Measurements from ENCODE around the gene ERCC6L2. TPM values are rescaled to one million over a fixed set of nuclear protein-coding genes. Genes with fewer than 3 reads are reported as not detected.

Gene ERCC6L2
- total and polyA plus RNA-seq, 2 donors (not counting 1 experiment from before 2014, with no cell fraction given), result 10.1 to 52.0 TPM

- H4K20me1 ChIP-seq (ENCODE audit: control insufficient read depth, insufficient read depth, low read length, poor library complexity, severe bottlenecking), result no peaks in the 10 kb centered on the region
- 100% methylated on average over 1 of the region's 3 CpGs for WGBS (ENCODE audit: insufficient coverage)
- no peak for TF ChIP-seq EZH2 (IDR thresholded peaks at IDR 0.05; ENCODE audit: borderline replicate concordance, insufficient read depth, low read depth, low read length, poor library complexity, severe bottlenecking)
- TF ChIP-seq, protein P1, sequence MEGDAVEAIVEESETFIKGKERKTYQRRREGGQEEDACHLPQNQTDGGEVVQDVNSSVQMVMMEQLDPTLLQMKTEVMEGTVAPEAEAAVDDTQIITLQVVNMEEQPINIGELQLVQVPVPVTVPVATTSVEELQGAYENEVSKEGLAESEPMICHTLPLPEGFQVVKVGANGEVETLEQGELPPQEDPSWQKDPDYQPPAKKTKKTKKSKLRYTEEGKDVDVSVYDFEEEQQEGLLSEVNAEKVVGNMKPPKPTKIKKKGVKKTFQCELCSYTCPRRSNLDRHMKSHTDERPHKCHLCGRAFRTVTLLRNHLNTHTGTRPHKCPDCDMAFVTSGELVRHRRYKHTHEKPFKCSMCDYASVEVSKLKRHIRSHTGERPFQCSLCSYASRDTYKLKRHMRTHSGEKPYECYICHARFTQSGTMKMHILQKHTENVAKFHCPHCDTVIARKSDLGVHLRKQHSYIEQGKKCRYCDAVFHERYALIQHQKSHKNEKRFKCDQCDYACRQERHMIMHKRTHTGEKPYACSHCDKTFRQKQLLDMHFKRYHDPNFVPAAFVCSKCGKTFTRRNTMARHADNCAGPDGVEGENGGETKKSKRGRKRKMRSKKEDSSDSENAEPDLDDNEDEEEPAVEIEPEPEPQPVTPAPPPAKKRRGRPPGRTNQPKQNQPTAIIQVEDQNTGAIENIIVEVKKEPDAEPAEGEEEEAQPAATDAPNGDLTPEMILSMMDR (IDR thresholded peaks at IDR 0.05), result no peak
- H3K36me3 ChIP-seq (replicated peaks in 1 of 2; ENCODE audit: control extremely low read depth in 1 of 2, control insufficient read depth in 1 of 2, extremely low read depth in 1 of 2, insufficient read depth in 2 of 2, low read length in 1 of 2), result peaks cover 0 to 14% of the 10 kb centered on the region in 2 experiments
- H3K79me2 ChIP-seq (ENCODE audit: control insufficient read depth, insufficient read depth, low read length), result no peaks in the 10 kb centered on the region
- DNase-seq (no peak), ATAC-seq (ENCODE audit: low read depth) (no peak)
- Mint-ChIP-seq H3K27ac (no peak overlapping the region), H3K27me3 (no peaks in the 10 kb centered on the region), H3K4me1 (no peaks in the 10 kb centered on the region), H3K9me3 (ENCODE audit: insufficient read depth) (peaks cover 2% of the 10 kb centered on the region), H3K4me3 (no peak overlapping the region)
- H3K9ac ChIP-seq (ENCODE audit: low read length), result no peak overlapping the region
- intact Hi-C loops (cut with micrococcal nuclease), result no loop called here
- no peak overlapping the region for H3K27ac ChIP-seq (ENCODE audit: low read length in 2 of 2)
- no peak overlapping the region for H3K4me2 ChIP-seq (replicated peaks; ENCODE audit: low read depth, low read length, poor library complexity, severe bottlenecking)
- no peaks in the 10 kb centered on the region for H3K27me3 ChIP-seq (replicated peaks in 1 of 4; ENCODE audit: control extremely low read depth in 1 of 4, control insufficient read depth in 3 of 4, insufficient read depth in 4 of 4, low read length in 3 of 4)
- POLR2A ChIA-PET, result no interaction called here
- no peaks in the 10 kb centered on the region for H3K9me3 ChIP-seq (ENCODE audit: control extremely low read depth in 1 of 3, control insufficient read depth in 2 of 3, insufficient read depth in 1 of 3, low read length in 2 of 3)
- CTCF ChIA-PET, result no interaction called here
- H3K4me1 ChIP-seq (ENCODE audit: control insufficient read depth in 2 of 2, insufficient read depth in 2 of 2, low read length in 2 of 2), result no peaks in the 10 kb centered on the region
- no peak overlapping the region for H3K4me3 ChIP-seq (ENCODE audit: control extremely low read depth in 1 of 5, extremely low read depth in 1 of 5, insufficient read depth in 1 of 5, low read depth in 2 of 5, low read length in 4 of 5)
- no peak overlapping the region for H2AFZ ChIP-seq (ENCODE audit: insufficient read depth, low read depth, low read length, poor library complexity, severe bottlenecking)
These were observed 88.2 kb downstream of the ERCC6L2 start for GRCh38 chr9:95963659-95964058.

GRCh38 chr9:95966306-95966705 is 90.8 kb downstream of the ERCC6L2 start:
- CTCF ChIA-PET, result no interaction called here
- no peaks in the 10 kb centered on the region for H3K9me3 ChIP-seq (ENCODE audit: control extremely low read depth in 1 of 3, control insufficient read depth in 2 of 3, insufficient read depth in 1 of 3, low read length in 2 of 3)

More at GRCh38 chr9:95966306-95966705, 90.8 kb downstream of the ERCC6L2 start:
- no peak for DNase-seq
- WGBS (ENCODE audit: insufficient coverage), result no CpG with 5 or more reads among the region's 2 CpGs
- POLR2A ChIA-PET, result no interaction called here
- intact Hi-C loops (cut with micrococcal nuclease), result no loop called here
- no peak for TF ChIP-seq EZH2 (IDR thresholded peaks at IDR 0.05; ENCODE audit: borderline replicate concordance, insufficient read depth, low read depth, low read length, poor library complexity, severe bottlenecking)
- TF ChIP-seq, protein P1 (IDR thresholded peaks at IDR 0.05), result no peak
- Histone ChIP-seq H3K27me3 (replicated peaks in 1 of 4; ENCODE audit: control extremely low read depth in 1 of 4, control insufficient read depth in 3 of 4, insufficient read depth in 4 of 4, low read length in 3 of 4) (no peaks in the 10 kb centered on the region), H4K20me1 (ENCODE audit: control insufficient read depth, insufficient read depth, low read length, poor library complexity, severe bottlenecking) (no peaks in the 10 kb centered on the region), H3K36me3 (replicated peaks in 1 of 2; ENCODE audit: control extremely low read depth in 1 of 2, control insufficient read depth in 1 of 2, extremely low read depth in 1 of 2, insufficient read depth in 2 of 2, low read length in 1 of 2) (peaks cover 0 to 17% of the 10 kb centered on the region in 2 experiments), H2AFZ (ENCODE audit: insufficient read depth, low read depth, low read length, poor library complexity, severe bottlenecking) (no peak overlapping the region), H3K4me3 (ENCODE audit: control extremely low read depth in 1 of 5, extremely low read depth in 1 of 5, insufficient read depth in 1 of 5, low read depth in 2 of 5, low read length in 4 of 5) (no peak overlapping the region), H3K4me1 (ENCODE audit: control insufficient read depth in 2 of 2, insufficient read depth in 2 of 2, low read length in 2 of 2) (no peaks in the 10 kb centered on the region), H3K79me2 (ENCODE audit: control insufficient read depth, insufficient read depth, low read length) (no peaks in the 10 kb centered on the region), H3K4me2 (replicated peaks; ENCODE audit: low read depth, low read length, poor library complexity, severe bottlenecking) (no peak overlapping the region), H3K27ac (ENCODE audit: low read length in 2 of 2) (no peak overlapping the region), H3K9ac (ENCODE audit: low read length) (no peak overlapping the region)
- Mint-ChIP-seq H3K27ac (no peak overlapping the region), H3K9me3 (ENCODE audit: insufficient read depth) (no peaks in the 10 kb centered on the region), H3K27me3 (no peaks in the 10 kb centered on the region), H3K4me1 (no peaks in the 10 kb centered on the region), H3K4me3 (no peak overlapping the region)
- no peak for ATAC-seq (ENCODE audit: low read depth)

Measured in B cell (primary cell).